ENCODE measurements around the gene SIVA1. TPM values are rescaled to one million over a fixed set of nuclear protein-coding genes. Genes with fewer than 3 reads are reported as not detected.

The SIVA1 gene
- total RNA-seq, 2 donors from 2014 or later = 111 to 130 TPM

DNA sequence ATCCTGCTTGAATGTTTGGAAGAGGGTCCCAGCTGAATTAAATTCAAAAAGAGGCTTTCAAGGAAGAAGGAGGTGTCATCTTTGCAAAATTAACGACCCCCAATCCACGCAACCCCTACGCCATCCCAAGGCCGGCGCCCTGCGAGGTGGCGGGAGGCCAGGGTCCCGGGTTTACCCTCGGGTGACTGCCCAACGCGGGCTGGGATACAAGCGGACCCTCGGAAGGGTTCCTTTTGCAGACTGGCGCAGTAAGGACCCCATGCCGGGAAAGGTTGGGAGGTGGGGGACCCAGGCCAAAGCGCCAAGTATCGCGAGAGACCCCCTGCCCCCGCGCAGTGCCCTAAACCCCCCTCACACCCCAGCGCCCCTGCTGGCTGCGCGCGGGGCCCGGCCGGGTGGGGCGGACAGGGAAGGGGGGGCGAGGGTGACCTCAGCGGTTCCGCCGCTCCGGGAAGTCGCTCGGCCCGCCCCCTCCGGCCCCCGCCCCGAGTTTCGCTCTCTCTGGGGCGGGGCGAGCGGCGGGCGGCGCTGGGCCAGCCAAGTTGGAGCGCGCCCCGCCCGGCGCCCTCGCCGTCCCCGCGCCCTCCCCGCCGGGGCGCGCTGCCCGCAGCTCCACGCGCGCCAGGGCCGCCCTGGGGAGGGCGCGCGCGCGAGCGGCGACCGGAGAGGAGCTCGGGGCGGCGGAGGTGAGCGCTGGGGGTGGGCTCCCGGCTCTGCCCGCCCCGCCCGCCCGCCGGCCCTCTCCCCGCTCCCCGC is 47.2 kb downstream of the SIVA1 start:
- H3K4me1 ChIP-seq = peaks cover 73% of the 10 kb centered on the region
- TF ChIP-seq, protein P1, sequence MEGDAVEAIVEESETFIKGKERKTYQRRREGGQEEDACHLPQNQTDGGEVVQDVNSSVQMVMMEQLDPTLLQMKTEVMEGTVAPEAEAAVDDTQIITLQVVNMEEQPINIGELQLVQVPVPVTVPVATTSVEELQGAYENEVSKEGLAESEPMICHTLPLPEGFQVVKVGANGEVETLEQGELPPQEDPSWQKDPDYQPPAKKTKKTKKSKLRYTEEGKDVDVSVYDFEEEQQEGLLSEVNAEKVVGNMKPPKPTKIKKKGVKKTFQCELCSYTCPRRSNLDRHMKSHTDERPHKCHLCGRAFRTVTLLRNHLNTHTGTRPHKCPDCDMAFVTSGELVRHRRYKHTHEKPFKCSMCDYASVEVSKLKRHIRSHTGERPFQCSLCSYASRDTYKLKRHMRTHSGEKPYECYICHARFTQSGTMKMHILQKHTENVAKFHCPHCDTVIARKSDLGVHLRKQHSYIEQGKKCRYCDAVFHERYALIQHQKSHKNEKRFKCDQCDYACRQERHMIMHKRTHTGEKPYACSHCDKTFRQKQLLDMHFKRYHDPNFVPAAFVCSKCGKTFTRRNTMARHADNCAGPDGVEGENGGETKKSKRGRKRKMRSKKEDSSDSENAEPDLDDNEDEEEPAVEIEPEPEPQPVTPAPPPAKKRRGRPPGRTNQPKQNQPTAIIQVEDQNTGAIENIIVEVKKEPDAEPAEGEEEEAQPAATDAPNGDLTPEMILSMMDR (IDR thresholded peaks at IDR 0.05) = peak; percentile 20 to 66 (median 41)
- peak; percentile 23 to 44 (median 38) for TF ChIP-seq POLR2A (IDR thresholded peaks at IDR 0.05)
- no peaks in the 10 kb centered on the region for H3K27me3 ChIP-seq
- WGBS, 2 donors = 4 to 16% methylated on average over 11 to 59 of the region's 83 CpGs
- intact Hi-C loops (cut with DNase I) = no loop called here
- H3K36me3 ChIP-seq (replicated peaks in 1 of 2; ENCODE audit: insufficient read depth in 1 of 2, low read depth in 2 of 2) = no peaks in the 10 kb centered on the region
- DNase-seq (peak; percentile 91 to 94 (median 92)), ATAC-seq (peak; percentile 76)
- H3K27ac ChIP-seq = peak overlapping the region; percentile 95 to 99 (median 96)
- no peak overlapping the region for H3K4me3 ChIP-seq
- H3K9me3 ChIP-seq = no peaks in the 10 kb centered on the region

DNA sequence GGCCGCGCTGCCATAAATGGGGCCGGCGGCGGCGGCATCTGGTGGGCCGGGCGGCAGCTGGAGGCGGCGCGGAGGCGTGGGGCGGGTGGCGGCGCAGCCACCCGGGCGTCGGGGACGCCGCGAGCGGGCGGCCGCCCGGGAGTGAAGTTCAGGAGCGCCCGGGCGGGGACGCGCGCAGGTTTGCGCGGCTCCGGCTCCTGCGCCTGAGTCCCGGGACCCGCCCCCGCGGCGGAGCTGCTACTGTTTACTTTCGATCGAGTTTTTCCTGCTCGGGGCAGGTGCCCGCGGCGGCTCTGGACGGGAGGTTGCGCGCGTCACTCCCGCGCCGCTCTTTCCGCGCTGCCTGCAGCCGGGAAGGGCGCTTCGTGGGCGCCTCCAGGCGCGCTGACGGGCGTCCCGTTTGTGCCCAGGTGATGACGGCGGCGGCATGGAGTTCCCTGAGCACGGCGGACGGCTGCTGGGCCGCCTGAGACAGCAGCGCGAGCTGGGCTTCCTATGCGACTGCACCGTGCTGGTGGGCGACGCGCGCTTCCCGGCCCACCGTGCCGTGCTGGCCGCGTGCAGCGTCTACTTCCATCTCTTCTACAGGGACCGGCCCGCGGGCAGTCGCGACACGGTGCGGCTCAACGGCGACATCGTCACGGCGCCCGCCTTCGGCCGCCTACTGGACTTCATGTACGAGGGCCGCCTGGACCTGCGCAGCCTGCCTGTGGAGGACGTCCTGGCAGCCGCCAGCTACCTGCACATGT is 48.0 kb downstream of the SIVA1 start, which contains the start of gene ZBTB42:
Gene ZBTB42, plus strand, starts transcription at position 331 of the 749 bp plus-strand sequence. Its CDS starts 97 bp downstream, at position 428.
- intact Hi-C loops (cut with DNase I) = no loop called here
- ATAC-seq (peak; percentile 84), DNase-seq (peak; percentile 93 to 96 (median 94))
- TF ChIP-seq POLR2A (IDR thresholded peaks at IDR 0.05) = peak; percentile 77 to 80 (median 79)
- TF ChIP-seq, protein P1 (IDR thresholded peaks at IDR 0.05) = peak in 4 of 7 experiments; percentile 6 to 18 (median 14)
- Histone ChIP-seq H3K4me3 (peak within 1 kb of the TSS; percentile 42 to 49), H3K27ac (peak within 1 kb of the TSS; percentile 95 to 99 (median 96)), H3K27me3 (no peaks in the 10 kb centered on the region), H3K36me3 (replicated peaks in 1 of 2; ENCODE audit: insufficient read depth in 1 of 2, low read depth in 2 of 2) (no peaks in the 10 kb centered on the region), H3K9me3 (no peaks in the 10 kb centered on the region), H3K4me1 (peaks cover 78% of the 10 kb centered on the region)
- 0 to 4% methylated on average over 5 to 103 of the region's 105 CpGs for WGBS, 2 donors

DNA sequence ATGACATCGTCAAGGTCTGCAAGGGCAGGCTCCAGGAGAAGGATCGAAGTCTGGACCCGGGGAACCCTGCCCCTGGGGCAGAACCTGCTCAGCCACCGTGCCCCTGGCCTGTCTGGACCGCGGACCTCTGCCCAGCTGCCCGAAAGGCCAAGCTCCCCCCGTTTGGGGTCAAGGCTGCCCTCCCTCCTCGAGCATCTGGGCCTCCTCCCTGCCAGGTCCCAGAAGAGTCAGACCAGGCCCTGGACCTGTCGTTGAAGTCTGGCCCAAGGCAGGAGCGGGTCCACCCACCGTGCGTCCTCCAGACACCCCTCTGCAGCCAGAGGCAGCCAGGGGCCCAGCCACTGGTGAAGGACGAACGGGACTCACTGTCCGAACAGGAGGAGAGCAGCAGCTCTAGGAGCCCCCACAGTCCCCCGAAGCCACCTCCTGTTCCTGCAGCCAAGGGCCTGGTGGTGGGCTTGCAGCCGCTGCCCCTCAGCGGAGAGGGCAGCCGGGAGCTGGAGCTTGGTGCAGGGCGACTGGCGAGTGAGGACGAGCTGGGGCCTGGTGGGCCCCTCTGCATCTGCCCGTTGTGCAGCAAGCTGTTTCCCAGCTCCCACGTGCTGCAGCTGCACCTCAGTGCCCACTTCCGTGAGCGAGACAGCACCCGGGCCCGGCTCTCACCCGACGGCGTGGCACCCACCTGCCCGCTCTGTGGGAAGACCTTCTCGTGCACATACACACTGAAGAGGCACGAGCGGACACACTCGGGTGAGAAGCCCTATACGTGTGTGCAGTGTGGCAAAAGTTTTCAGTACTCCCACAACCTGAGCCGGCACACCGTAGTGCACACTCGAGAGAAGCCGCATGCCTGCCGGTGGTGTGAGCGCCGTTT is 48.8 kb downstream of the SIVA1 start:
- DNase-seq = no peak

More for the DNA sequence above, 48.8 kb downstream of the SIVA1 start:
- WGBS, 2 donors = 63 to 92% methylated on average over 13 to 42 of the region's 45 CpGs
- H3K4me3 ChIP-seq = peak overlapping the region; percentile 42 to 49
- peaks cover 72% of the 10 kb centered on the region for H3K4me1 ChIP-seq
- TF ChIP-seq POLR2A (IDR thresholded peaks at IDR 0.05) = no peak
- TF ChIP-seq, protein P1 (IDR thresholded peaks at IDR 0.05) = no peak
- H3K27me3 ChIP-seq = no peaks in the 10 kb centered on the region
- H3K27ac ChIP-seq = peak overlapping the region; percentile 95 to 99 (median 96)
- no peaks in the 10 kb centered on the region for H3K9me3 ChIP-seq
- no peak for ATAC-seq
- H3K36me3 ChIP-seq (replicated peaks in 1 of 2; ENCODE audit: insufficient read depth in 1 of 2, low read depth in 2 of 2) = no peaks in the 10 kb centered on the region
- intact Hi-C loops (cut with DNase I) = no loop called here
